Transverse colon (tissue), 4 donors: ENCODE measurements around the gene TWIST2. TPM values are rescaled to one million over a fixed set of nuclear protein-coding genes. Genes with fewer than 3 reads are reported as not detected.
A peak's percentile ranks its signal among the peaks of the same experiment; 100 is the strongest.

Experiments
- DNase-seq: peaks from one replicate; pipeline ENCODE4 v3.0.0-alpha.2; 2019
- H3K27ac ChIP-seq, 4 donors: fragments of 200-600 bp; sonication (generic); 2 replicates each; pipeline ENCODE4 v1.5.1; 2016 to 2018; ENCODE audit warnings: inconsistent platforms in 4 of 4
- H3K27me3 ChIP-seq: fragments of 200-600 bp; sonication (generic); 2 replicates; pipeline ENCODE4 v1.5.1; 2017; ENCODE audit warnings: inconsistent platforms
- H3K36me3 ChIP-seq, 4 donors: fragments of 200-600 bp; sonication (generic); 2 replicates each; pipeline ENCODE4 v1.5.1; 2017 to 2019; ENCODE audit warnings: inconsistent platforms in 4 of 4
- H3K4me1 ChIP-seq, 4 donors: fragments of 200-600 bp; sonication (generic); 2 replicates each; pipeline ENCODE4 v1.5.1; 2017 to 2020; ENCODE audit warnings: inconsistent platforms in 4 of 4
- H3K4me3 ChIP-seq, 4 donors: fragments of 200-600 bp; sonication (generic); 1 replicate in 1 of 4; 2 replicates in 3 of 4; pipeline versions ENCODE4 v1.5.1 to v1.6.1; 2017 to 2019; ENCODE audit warnings: inconsistent platforms in 4 of 4
- H3K9me3 ChIP-seq, 2 donors: fragments of 200-600 bp; sonication (generic); 2 replicates each; pipeline ENCODE4 v1.5.1; 2017 to 2019; ENCODE audit warnings: inconsistent platforms in 2 of 2
- CTCF ChIP-seq, 5 experiments: fragments of 200-600 bp in 3 of 5; fragments of 450-650 bp in 2 of 5; sonication (generic) in 3 of 5; IDR thresholded peaks; 1 replicate in 2 of 5; 2 replicates in 3 of 5; pipeline ENCODE4 v1.5.1; 2016 to 2017; ENCODE audit warnings: antibody characterized with exemption in 5 of 5, inconsistent platforms in 3 of 5, mild to moderate bottlenecking in 2 of 5, moderate library complexity in 1 of 5
- EP300 ChIP-seq: sonication (generic); formaldehyde crosslinking; IDR thresholded peaks from one replicate; pipeline ENCODE4 v1.6.1; 2017; ENCODE audit warnings: antibody characterized with exemption, low read depth
- POLR2A ChIP-seq: fragments of 450-650 bp; IDR thresholded peaks from one replicate; pipeline ENCODE4 v1.6.1; 2016; ENCODE audit warnings: antibody characterized with exemption, mild to moderate bottlenecking, moderate library complexity
- POLR2AphosphoS5 ChIP-seq, 3 donors: sonication (generic); formaldehyde crosslinking; IDR thresholded peaks; one replicate each; pipeline ENCODE4 v1.6.1; 2016; ENCODE audit warnings: antibody characterized with exemption in 3 of 3
- WGBS, 2 donors: methylation state at CpG; one replicate each; pipeline ENCODE4 v1.1.5; 2018; ENCODE audit warnings: low coverage in 1 of 2; 5-methylcytosine and 5-hydroxymethylcytosine counted together
- in situ Hi-C, 4 donors: fragments of 200-750 bp; cut with MboI; loops; one replicate each; pipeline versions ENCODE4 v1.15.0 to v1.15.1; 2017; ENCODE audit warnings: low sequenced_read_pairs in 3 of 4, low pct_ligation_motif_present in 1 of 4, low pct_unique_long_range_greater_than_20kb in 1 of 4
- intact Hi-C: fragments of 100-400 bp; cut with DNase I; formaldehyde crosslinking; loops from one replicate; pipeline ENCODE4 v1.15.1; 2023; ENCODE audit warnings: low total_unique reads
- total RNA-seq, 4 donors: library from RNA; depleted of rRNA; stranded (reverse); fragments of >200 nt; gene quantifications; one replicate each; pipeline ENCODE4 v1.1.0, GENCODE V29; 2016

The TWIST2 gene
- total RNA-seq, result 10 to 100 TPM in 3 of 4 donors, 1 to 10 TPM in 1; 6.7 to 59.1 (median 16.8) TPM

DNA sequence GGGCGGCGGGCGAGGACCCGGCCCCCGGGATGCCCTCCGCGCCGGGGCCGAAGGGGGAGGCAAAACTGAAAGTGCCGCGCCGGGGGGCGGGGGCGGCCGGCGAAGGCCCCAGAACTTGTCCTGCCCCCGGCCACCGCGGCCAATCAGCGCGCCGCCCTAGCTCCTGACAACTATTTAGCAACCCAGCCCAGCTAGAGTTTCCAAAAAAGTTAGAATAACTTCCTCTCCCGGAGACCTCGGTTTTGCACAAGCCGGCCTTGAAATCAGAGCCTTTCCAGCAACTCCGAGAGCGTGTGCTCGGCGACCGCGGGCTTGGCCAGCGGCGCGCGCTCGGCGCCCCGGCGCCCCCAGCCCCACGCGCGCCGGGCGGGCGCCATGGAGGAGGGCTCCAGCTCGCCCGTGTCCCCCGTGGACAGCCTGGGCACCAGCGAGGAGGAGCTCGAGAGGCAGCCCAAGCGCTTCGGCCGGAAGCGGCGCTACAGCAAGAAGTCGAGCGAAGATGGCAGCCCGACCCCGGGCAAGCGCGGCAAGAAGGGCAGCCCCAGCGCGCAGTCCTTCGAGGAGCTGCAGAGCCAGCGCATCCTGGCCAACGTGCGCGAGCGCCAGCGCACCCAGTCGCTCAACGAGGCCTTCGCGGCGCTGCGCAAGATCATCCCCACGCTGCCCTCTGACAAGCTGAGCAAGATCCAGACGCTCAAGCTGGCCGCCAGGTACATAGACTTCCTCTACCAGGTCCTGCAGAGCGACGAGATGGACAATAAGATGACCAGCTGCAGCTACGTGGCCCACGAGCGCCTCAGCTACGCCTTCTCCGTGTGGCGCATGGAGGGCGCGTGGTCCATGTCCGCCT, at the start of gene TWIST2:
Gene TWIST2, plus strand, starts transcription at position 245 of the 850 bp plus-strand sequence. Its CDS starts 131 bp downstream, at position 376.
- H3K27me3 ChIP-seq, result peaks cover 85% of the 10 kb centered on the region
- H3K9me3 ChIP-seq, result no peaks in the 10 kb centered on the region
- DNase-seq, result peak; percentile 58
- no peaks in the 10 kb centered on the region for H3K36me3 ChIP-seq
- intact Hi-C loops (loop anchor here (10.0 kb wide), 1 partner anchor 127 kb away; no protein-coding TSS in a partner anchor), in situ Hi-C loops (no loop called here)
- TF ChIP-seq EP300 (no peak), POLR2AphosphoS5 (IDR thresholded peaks at IDR 0.05) (peak; percentile 65 to 76 (median 65))
- peak within 1 kb of the TSS; percentile 81 to 89 (median 85) for H3K27ac ChIP-seq
- WGBS, 2 donors, result 13% methylated on average over 37 of the region's 90 CpGs; no CpG with 5 or more reads in 1 of the 2 donors
- peak within 1 kb of the TSS; percentile 48 to 60 (median 52) for H3K4me3 ChIP-seq
- peaks cover 0 to 20% (median 0%) of the 10 kb centered on the region in 4 donors for H3K4me1 ChIP-seq

DNA sequence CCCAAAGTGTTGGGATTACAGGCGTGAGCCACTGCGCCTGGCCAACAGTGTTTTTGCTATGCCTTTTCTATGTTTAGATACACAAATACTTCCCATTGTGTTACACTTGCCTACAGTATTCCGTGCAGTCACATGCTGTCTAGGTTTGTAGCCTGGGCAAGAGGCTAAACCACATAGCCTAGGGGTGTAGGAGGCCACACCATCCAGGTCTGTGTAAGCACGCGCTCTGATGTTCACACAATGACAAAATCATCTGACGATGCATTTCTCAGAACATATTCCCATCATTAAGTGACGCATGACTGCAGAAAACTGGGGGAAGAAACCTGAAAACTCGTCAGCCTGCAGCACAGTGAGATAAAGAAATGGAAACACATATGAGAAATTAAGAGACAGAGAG, 46.1 kb upstream of the TWIST2 start:
- Histone ChIP-seq H3K36me3 (no peaks in the 10 kb centered on the region), H3K4me1 (no peaks in the 10 kb centered on the region), H3K4me3 (no peak overlapping the region), H3K27me3 (no peaks in the 10 kb centered on the region), H3K27ac (no peak overlapping the region), H3K9me3 (no peaks in the 10 kb centered on the region)
- in situ Hi-C loops, result no loop called here
- 86 to 95% methylated on average over 6 to 8 of the region's 8 CpGs for WGBS, 2 donors
- DNase-seq, result no peak
- TF ChIP-seq CTCF (IDR thresholded peaks at IDR 0.05), result no peak
- no peak for TF ChIP-seq POLR2AphosphoS5 (IDR thresholded peaks at IDR 0.05)
- no peak for TF ChIP-seq EP300
- TF ChIP-seq POLR2A, result no peak
- intact Hi-C loops, result no loop called here

DNA sequence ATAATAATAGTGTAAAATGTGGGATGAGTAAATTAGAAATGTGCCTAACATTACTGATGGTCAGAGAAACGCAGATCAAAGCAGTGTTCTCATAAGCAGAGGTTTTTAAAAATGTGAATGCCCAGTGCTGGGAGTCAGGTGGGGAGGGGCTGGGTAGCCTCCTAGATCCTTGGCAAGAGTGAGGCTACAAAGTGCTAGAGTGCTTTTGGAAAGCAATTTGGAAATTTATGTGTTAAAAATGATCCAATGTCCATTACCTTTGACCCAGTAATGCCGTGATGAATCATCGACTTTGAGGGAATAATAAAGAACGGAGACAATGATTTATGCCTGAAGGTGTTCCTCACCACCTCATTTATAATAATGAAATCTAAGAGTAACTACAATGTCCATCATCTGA, 44.9 kb upstream of the TWIST2 start:
- H3K4me3 ChIP-seq, result no peak overlapping the region
- H3K4me1 ChIP-seq, result no peaks in the 10 kb centered on the region
- 26 to 44% methylated on average over 4 of the region's 4 CpGs for WGBS, 2 donors
- H3K27me3 ChIP-seq, result no peaks in the 10 kb centered on the region
- H3K27ac ChIP-seq, result no peak overlapping the region
- TF ChIP-seq POLR2AphosphoS5 (IDR thresholded peaks at IDR 0.05) (no peak), CTCF (IDR thresholded peaks at IDR 0.05) (no peak), EP300 (no peak), POLR2A (no peak)
- intact Hi-C loops (no loop called here), in situ Hi-C loops (no loop called here)
- H3K9me3 ChIP-seq, result no peaks in the 10 kb centered on the region
- no peak for DNase-seq
- H3K36me3 ChIP-seq, result no peaks in the 10 kb centered on the region

- WGBS, 2 donors, result 75 to 78% methylated on average over 6 to 17 of the region's 17 CpGs
- no peaks in the 10 kb centered on the region for H3K4me1 ChIP-seq
- no peak for DNase-seq
- intact Hi-C loops (no loop called here), in situ Hi-C loops (no loop called here)
- H3K36me3 ChIP-seq, result no peaks in the 10 kb centered on the region
- no peak for TF ChIP-seq EP300
- TF ChIP-seq POLR2AphosphoS5 (IDR thresholded peaks at IDR 0.05), result no peak
- no peak for TF ChIP-seq CTCF (IDR thresholded peaks at IDR 0.05)
- TF ChIP-seq POLR2A, result no peak
- H3K27ac ChIP-seq, result no peak overlapping the region
- peaks cover 0 to 8% of the 10 kb centered on the region in 2 donors for H3K9me3 ChIP-seq
- no peaks in the 10 kb centered on the region for H3K27me3 ChIP-seq
- H3K4me3 ChIP-seq, result no peak overlapping the region
Observed at GRCh38 chr2:238803996-238804870, 43.7 kb upstream of the TWIST2 start.
